ENCODE data around the gene EEIG1.

DNA sequence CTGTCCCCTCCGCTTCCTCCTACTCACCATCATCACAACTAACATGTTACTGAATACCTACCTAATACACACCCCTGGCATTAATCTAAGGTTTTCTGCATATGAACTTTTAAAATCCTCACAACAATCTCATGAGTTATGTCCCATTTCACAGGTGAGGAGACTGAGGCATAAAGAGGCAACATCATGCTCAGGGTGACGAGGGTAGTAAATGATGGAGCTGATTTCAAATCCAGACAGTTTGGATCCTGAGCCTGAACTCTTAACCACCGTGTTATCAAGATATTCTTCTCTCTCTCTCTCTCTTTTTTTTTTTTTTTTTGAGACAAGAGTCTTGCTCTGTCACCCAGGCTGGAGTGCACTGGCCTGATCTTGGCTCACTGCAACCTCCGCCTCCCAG, 12.9 kb upstream of the EEIG1 start:
- no peak for TF ChIP-seq SIN3A (IDR thresholded peaks at IDR 0.05; ENCODE audit: borderline replicate concordance, insufficient read depth, low read length)
- TF ChIP-seq POLR2AphosphoS5 (IDR thresholded peaks at IDR 0.05; ENCODE audit: low read depth, low read length) = no peak
- no peak for TF ChIP-seq TAF1 (IDR thresholded peaks at IDR 0.05; ENCODE audit: borderline replicate concordance, insufficient read depth, low read length)
- TF ChIP-seq, protein P1, sequence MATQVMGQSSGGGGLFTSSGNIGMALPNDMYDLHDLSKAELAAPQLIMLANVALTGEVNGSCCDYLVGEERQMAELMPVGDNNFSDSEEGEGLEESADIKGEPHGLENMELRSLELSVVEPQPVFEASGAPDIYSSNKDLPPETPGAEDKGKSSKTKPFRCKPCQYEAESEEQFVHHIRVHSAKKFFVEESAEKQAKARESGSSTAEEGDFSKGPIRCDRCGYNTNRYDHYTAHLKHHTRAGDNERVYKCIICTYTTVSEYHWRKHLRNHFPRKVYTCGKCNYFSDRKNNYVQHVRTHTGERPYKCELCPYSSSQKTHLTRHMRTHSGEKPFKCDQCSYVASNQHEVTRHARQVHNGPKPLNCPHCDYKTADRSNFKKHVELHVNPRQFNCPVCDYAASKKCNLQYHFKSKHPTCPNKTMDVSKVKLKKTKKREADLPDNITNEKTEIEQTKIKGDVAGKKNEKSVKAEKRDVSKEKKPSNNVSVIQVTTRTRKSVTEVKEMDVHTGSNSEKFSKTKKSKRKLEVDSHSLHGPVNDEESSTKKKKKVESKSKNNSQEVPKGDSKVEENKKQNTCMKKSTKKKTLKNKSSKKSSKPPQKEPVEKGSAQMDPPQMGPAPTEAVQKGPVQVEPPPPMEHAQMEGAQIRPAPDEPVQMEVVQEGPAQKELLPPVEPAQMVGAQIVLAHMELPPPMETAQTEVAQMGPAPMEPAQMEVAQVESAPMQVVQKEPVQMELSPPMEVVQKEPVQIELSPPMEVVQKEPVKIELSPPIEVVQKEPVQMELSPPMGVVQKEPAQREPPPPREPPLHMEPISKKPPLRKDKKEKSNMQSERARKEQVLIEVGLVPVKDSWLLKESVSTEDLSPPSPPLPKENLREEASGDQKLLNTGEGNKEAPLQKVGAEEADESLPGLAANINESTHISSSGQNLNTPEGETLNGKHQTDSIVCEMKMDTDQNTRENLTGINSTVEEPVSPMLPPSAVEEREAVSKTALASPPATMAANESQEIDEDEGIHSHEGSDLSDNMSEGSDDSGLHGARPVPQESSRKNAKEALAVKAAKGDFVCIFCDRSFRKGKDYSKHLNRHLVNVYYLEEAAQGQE (IDR thresholded peaks at IDR 0.05; ENCODE audit: insufficient read depth in 1 of 2, low read depth in 2 of 2, low read length in 2 of 2) = no peak
- TF ChIP-seq FOXP2 (optimal IDR thresholded peaks at IDR 0.05; ENCODE audit: borderline replicate concordance, extremely low read depth, extremely low read length, insufficient read depth) = no peak
